Endothelial cell of hepatic sinusoid (primary cell): ENCODE results near the gene MTRF1L.

ENCODE experiments used
- in situ Hi-C: cut with HindIII; loops from 2 replicates; pipeline ENCODE4 v1.10.0; 2017; ENCODE audit warnings: low sequenced_read_pairs

The MTRF1L gene

GRCh38 chr6:153002613-153003365, at the start of gene MTRF1L:
Gene MTRF1L (minus strand): TSS chr6:153002709. CDS start chr6:153002685, 24 bp downstream.
- in situ Hi-C loops: no loop called here

DNA sequence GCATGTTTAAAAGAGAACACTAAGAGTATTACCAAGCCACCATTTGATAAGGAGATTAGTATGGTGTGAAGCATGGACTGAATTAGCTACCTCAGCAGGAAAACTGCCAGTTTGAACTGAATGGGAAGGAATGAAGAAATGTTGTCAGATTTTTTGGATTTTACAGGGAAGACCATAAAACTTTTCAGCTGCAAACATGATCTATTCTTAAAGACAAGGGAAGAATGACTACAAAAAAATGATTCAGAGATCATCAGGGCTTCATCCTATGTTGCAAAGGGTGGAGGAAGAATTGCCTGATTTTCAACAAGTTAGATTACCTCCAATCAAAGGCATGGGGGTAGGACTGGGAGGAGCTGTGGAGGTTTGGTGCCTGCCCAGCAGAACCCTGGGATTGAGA, 49.3 kb upstream of the MTRF1L start:
- in situ Hi-C loops: no loop called here

- in situ Hi-C loops: no loop called here
Measured at GRCh38 chr6:153048631-153049030, 46.1 kb upstream of the MTRF1L start.

- in situ Hi-C loops: no loop called here
Measured at GRCh38 chr6:153047386-153047785, 44.9 kb upstream of the MTRF1L start.

- in situ Hi-C loops: no loop called here
Measured at GRCh38 chr6:153045271-153045670, 42.8 kb upstream of the MTRF1L start.

DNA sequence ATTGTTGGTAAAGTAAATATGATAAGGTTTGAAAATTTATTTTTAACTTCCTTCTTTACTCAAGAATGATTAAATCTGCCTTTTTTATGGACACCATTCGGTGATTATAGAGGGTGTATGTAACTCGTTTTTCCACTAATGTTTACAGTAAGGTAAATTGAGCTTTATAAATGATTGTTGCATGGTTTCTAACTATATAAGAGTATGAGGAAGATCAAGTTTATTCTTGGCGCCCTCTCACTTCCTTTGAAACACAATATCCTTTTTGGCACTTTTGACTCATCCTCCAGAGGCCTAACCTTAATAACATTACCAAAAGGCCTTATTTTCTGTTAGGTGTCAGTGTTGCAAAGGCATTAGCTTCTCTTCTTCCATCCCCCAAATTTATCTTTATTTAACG, 41.8 kb upstream of the MTRF1L start:
- in situ Hi-C loops: no loop called here

GRCh38 chr6:153043719-153044118, 41.2 kb upstream of the MTRF1L start:
- in situ Hi-C loops: no loop called here

DNA sequence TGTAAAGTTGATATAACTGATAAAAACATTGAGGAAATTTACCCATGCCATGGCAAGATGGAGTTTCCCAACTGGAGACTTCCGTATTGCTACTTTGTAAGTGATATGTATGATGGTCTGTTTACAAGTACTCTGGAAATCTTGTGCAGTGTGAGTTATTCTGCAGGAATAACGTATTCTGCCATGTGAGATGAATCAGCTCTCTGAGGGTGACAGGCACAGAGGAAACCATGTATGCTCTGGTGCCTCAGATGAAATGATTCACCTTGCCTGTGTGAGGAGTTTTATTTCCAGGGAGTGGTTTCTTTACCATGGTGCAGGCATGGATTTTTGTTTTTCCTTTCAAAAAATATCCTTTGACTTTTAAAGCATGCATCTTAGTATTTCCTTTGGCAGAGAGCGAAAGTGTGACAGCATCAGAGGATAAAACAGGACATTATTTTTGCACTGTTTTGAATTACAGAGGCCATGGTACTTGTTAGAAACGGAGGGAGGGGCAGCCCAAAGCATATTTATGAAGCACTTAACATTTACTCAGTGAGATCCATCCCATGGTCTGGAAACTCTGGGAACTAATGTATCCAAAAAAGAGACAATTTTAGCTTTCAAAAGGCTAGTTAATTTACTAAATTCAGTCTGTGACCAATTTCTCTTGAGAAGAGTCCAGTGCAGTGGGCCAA, 36.0 kb upstream of the MTRF1L start:
- in situ Hi-C loops: no loop called here

- in situ Hi-C loops: loop anchor here (5.0 kb wide), 1 partner anchor 82 kb away; no protein-coding TSS in a partner anchor
Measured at GRCh38 chr6:153034139-153034538, 31.6 kb upstream of the MTRF1L start.

DNA sequence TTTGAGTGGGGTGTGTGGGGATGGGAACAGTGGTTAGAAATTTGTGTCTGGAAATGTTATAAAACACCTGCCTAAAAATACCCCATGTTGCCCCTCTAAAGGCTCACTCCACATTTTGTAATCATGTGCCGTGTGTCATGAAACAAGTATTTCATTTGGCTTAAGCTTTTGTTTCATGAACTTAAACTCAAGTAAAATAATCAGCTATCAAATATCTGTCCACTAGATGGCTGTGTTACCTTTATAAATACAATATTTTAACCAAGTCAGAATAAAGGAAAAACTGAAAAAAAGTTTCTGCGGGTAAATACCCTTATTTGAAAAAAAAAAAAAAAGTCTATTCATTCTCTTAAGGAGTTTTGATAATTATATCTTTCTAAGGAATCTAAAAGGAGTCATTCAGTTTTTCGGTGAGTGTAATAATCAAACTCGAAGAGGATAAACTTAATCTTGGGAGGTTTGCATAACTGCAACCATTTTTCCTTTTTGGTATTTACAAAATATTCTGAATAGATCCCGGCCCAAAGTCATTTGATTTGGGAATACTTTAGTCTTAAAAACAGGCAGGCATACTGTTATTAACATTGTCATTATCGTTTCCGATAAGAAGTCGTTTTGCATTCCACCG, 29.9 kb upstream of the MTRF1L start:
- in situ Hi-C loops: loop anchor here (5.0 kb wide), 1 partner anchor 80 kb away; no protein-coding TSS in a partner anchor

- in situ Hi-C loops: loop anchor here (5.0 kb wide), 1 partner anchor 79 kb away; no protein-coding TSS in a partner anchor
Measured at GRCh38 chr6:153031335-153031955, 28.9 kb upstream of the MTRF1L start.

GRCh38 chr6:153028963-153029362, 26.5 kb upstream of the MTRF1L start:
- in situ Hi-C loops: no loop called here

DNA sequence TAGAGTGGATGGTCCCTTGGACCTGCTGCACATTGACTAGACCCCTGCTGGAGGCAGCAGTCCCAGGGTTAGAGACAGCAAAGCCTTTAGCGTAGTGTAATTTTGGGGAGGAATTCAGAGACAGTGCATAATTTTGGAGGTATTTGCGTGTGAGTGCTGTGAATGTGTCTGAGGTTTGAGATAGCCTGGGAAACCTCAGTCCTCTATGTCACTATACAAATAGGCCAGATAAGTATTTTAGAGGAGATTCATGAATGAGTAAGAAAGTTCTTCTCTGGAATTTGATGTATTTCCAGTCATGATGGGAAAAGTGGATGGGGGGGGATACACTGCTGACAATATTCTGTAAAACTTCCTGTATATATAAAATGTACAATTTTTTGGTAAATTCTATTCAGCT, 25.8 kb upstream of the MTRF1L start:
- in situ Hi-C loops: no loop called here

DNA sequence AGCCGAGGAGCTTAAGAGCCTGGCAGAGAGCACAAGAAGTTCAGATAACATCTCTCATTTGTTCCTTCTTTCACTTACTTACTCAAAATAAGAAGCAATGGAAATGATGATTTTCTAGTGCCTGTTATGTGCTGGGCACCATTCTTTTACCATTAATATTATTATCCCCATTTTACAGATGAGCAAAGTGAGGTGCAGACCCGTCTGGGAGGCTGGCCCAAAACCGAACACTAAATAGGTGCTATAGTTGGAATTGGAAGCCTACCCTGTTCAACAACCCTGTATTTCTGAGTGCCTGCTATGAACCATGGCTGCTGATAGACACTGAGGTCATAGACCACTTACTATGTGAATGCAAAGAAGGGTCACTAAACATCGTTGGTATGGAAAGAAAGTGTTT, 25.0 kb upstream of the MTRF1L start:
- in situ Hi-C loops: no loop called here

- in situ Hi-C loops: no loop called here
Measured at GRCh38 chr6:153024709-153025017, 22.2 kb upstream of the MTRF1L start.

GRCh38 chr6:153023977-153024708, 21.6 kb upstream of the MTRF1L start:
- in situ Hi-C loops: no loop called here

- in situ Hi-C loops: no loop called here
Measured at GRCh38 chr6:153018355-153018754, 15.8 kb upstream of the MTRF1L start.

DNA sequence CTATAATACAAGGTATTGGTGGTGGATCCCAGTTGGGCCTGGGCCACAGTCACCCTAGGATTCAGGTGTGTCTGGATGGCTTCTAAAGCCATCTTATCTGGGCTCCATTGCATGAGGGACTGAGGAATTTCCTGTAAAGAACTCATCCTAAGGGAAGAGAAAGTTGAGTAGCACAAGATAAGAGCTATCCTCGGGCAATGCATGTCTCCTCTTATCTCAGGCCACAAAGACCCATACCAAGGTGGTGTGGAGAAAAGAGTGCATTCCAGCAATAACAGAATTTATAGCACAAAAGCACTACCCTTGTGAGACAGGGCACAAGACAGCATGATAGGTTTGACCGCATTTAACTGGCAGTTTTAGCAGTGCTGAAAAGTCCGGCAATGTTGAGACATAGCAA, 14.3 kb upstream of the MTRF1L start:
- in situ Hi-C loops: no loop called here

- in situ Hi-C loops: no loop called here
Measured at GRCh38 chr6:153015094-153015640, 12.7 kb upstream of the MTRF1L start.

DNA sequence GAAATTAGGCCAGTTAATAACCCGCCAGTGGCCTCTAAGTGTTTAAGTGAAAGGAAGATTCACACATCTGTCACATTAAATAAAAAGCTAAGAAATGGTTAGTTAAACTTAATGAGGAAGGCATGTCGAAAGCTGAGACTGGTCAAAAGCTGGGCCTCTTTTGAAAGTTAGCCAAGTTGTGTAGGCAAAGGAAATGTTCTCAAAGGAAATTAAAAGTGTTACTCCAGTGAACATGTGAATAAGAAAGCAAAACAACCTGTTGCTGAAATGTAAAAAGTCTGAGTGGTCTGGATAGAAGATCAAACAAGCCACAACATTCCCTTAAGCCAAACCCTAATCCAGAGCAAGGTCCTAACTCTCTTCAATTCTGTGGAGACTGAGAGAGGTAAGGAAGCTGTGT, 10.9 kb upstream of the MTRF1L start:
- in situ Hi-C loops: no loop called here

DNA sequence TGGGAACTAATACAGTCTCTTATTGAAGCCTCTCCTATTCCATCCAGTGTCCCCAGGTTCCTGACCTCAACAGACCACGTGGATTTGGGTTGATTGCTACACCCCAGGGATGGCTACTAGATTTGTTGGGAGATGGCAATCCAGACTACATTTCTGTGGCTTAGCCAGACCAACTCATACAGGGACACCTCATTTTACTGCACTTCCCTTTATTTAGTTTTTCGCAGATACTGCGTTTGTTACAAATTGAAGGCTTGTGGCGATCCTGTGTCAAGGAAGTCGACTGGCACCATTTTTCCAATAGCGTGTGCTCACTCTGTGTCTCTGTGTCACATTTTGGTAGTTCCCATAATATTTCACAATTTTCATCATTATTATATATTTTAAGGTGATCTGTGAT, 10.3 kb upstream of the MTRF1L start:
- in situ Hi-C loops: no loop called here
